Right hindlimb (tissue), 1 donor: Measurements from ENCODE around the gene COQ3.

Experiments
- DNase-seq: peaks from one replicate; pipeline ENCODE4 v3.0.0-alpha.2; 2018

Gene COQ3

DNA sequence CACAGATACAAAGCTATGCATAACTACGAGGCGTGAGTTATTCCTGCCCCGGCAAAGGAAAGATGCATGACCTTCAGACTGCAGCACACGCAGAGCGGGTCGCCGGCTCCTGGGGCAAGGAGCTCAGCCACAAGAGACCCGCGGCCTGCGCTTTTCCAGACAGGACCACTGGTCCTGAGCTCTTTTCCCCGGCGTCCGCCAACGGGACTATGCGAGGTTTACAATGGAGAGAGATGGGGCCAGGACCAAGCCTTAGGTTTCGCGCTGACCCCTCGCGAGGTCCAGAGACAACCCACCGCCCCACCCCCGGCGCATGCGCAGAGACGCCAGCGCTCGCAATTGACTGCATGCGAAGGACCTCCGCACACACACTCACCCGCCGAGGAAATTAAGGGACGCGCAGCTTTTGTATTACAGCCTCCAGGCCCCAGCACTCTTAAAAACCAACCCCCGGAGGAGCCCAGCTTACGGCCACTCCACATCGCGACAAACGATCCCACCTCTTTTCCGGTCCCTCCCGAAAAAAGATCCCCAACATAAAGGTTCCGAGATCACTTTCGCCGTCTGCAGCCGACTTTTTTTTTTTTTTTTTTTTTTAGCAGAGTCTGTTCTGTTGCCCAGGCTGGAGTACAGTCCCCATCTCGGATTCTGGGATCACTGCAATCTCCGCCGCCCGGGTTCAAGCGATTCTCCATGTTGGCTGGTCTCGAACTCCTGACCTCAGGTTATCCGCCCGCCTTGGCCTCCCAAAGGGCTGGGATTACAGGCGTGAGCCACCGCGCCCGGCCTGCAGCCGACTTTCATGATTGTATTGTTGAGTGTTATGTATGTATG, at the start of gene COQ3:
Gene COQ3, minus strand, starts transcription at position 498 of the 834 bp plus-strand sequence. Its CDS starts 16 bp downstream, at position 482.
- DNase-seq = peak; percentile 89

GRCh38 chr6:99434702-99435530, 40.9 kb upstream of the COQ3 start:
- no peak for DNase-seq

- no peak for DNase-seq
Measured at GRCh38 chr6:99432877-99433276, 38.9 kb upstream of the COQ3 start.

GRCh38 chr6:99431901-99432300, 37.9 kb upstream of the COQ3 start:
- no peak for DNase-seq

- no peak for DNase-seq
Measured at GRCh38 chr6:99427988-99428387, 34.0 kb upstream of the COQ3 start.

DNA sequence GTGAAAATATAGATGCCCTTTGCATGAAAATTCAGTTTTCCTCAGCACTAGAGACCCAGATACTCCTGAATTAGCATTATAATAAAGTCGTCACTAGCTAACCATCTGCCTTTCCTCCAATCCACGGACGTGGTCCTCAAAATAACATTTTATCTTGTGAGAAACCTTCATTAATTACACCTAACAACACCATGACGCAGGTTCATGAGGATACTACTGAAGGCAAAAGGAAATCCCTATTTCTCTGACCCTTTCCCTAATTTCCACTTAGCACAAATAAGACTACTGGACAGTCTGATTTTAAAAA, 32.4 kb upstream of the COQ3 start:
- no peak for DNase-seq

DNA sequence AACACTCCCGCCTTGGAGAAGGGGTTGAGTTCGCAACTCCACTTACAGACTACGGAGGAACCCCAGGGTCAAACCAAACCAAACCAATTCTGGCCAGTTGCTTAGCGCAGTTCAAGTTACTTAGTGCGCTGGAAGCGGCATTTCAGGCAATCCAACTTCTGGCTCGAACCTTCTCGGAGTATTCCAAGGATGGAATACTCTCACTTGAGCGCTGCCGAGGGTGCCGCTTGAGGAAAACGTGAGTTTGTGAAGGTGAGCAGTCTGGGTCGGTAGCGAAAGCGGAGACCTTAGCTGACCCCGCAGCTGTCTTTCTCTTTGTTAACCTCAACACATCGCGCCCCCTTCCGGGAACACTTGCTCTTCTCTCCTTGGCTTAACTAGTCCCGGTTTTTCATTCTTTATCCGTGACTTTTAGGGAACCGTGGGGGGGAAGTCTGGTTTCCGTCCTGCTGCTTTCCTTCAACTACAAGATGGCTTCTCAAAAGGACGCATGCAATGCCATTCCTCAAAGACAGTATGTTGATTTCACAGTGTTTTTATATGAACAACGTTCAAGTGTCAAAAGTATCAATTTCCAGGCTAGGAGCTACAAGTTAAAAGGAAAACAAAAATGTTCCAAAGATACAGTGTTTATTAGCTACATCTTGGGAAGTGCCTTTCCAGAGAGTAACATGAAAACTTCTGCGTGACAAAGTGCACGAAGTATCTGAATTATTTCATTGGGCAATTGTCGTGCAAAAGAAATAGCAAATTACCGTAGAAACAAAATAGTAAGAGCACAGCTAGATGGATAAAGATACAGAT, 31.9 kb upstream of the COQ3 start:
- peak; percentile 91 for DNase-seq

- DNase-seq = peak; percentile 96
Measured at GRCh38 chr6:99424761-99425646, 31.0 kb upstream of the COQ3 start, which contains the start of gene PNISR. Gene PNISR, minus strand, starts transcription at chr6:99425308. Its CDS starts 10,649 bp downstream, at chr6:99414659.

DNA sequence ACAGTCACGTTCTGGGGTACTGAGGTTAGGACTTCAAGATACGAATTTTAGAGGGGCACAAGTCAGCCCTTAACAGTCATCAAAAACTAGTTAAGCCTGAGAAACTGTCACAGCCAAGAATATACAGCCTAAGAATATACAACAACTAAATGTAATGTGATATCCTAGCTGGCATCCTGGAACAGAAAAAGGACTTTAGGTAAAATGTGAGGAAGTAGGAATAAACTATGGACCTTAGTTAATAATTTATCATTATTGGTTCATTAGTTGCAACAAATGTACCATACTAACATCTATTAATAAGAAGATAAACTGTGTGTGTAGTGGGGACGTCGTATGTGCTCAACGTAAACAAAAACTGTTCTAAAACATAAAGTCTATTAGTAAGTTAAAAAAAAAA, 30.0 kb upstream of the COQ3 start:
- DNase-seq = no peak

GRCh38 chr6:99422912-99423311, 28.9 kb upstream of the COQ3 start:
- no peak for DNase-seq

DNA sequence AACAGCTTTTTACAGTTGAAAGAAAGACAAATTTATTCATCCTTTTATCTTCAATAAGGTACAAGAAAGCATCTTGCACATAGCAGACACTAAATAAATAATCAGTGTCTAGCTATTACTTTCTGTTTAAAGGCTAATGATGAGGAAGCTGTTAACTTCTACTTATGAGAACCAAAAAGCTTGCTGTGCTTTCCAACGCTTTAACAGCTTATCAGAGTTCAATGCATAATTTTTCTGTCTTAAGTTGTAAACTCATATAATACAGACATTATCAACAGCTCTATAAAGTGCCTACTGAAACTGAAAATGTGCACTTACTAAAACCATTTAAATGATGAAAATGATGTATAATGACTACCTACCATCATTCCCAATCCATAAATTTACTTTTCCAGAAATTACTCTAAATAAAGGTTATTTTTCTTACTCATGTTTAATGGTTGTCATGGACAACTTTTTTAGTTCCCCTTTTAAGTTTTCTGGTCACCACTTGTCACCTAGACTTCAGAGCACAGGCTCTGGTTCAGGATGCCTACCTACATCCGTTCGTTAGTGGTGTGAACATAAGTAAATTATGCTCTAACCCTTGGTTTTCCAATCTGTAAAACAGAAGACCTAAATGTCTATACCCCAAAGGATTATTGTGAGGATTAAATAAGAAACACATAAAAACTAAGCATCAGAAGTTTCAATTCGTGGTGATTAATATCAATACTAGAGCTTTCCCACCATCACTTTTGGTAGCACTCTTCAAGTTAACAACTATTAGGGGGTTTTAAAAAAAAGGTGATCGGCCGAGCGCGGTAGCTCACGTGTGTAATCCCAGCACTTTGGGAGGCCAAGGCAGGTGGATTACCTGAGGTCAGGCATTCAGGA, 23.1 kb upstream of the COQ3 start:
- DNase-seq = no peak

- no peak for DNase-seq
Measured at GRCh38 chr6:99416226-99416625, 22.2 kb upstream of the COQ3 start.

DNA sequence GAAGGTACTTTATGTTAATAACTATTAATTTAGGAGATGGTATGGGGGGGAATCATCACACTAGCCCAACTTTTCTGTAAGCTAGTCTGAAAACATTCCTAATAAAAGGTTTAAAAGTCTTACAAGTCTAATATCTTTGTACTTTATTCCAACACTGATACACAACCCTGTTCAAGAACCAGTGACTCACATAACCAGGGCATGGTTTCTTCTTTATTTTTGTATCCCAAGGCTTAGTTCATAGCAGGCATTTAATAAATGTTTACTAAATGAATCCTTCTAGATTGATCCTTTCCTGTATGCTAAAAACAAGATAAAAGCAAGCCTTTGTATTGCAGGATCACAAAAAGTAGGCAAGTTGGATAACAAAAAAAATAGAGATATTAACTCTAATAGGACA, 21.5 kb upstream of the COQ3 start:
- no peak for DNase-seq

GRCh38 chr6:99412065-99412464, 18.1 kb upstream of the COQ3 start:
- DNase-seq = no peak

GRCh38 chr6:99409672-99410071, 15.7 kb upstream of the COQ3 start:
- no peak for DNase-seq

DNA sequence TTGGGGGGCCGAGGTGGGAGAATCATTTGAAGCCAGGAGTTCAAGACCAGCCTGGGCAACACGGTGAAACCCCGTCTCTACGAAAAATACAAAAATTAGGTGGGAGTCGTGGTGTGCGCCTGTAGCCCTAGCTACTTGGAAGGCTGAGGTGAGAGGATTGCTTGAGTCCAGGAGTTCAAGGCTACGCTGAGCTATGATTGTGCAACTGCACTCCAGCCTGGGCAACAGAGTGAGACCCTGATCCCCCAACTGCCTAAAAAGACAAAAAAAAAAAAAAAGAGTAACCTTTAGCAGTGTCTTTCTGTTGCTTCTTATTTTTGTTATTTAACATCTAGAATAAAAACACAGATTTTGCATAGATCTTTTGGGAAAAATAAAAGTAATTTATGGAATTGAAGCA, 13.1 kb upstream of the COQ3 start:
- no peak for DNase-seq

DNA sequence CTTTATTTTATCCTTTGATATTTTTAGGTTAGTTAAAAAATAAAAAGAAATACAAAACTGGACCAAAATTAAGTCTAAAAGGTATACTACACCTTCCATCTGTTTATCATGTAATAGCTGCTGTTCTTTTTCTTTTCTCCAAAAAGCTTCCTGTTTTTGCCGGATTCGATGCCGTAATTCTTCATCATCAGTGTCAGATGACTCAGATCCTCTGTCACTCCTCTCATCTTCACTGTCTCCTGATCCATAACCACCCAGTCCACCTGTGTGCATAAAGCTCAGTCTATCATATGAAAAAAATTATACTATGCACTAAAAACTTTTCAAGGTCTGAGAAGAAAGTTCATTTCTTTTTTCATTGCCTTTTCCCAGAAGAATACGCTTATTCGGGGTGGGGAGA, 8.5 kb upstream of the COQ3 start:
- no peak for DNase-seq

DNA sequence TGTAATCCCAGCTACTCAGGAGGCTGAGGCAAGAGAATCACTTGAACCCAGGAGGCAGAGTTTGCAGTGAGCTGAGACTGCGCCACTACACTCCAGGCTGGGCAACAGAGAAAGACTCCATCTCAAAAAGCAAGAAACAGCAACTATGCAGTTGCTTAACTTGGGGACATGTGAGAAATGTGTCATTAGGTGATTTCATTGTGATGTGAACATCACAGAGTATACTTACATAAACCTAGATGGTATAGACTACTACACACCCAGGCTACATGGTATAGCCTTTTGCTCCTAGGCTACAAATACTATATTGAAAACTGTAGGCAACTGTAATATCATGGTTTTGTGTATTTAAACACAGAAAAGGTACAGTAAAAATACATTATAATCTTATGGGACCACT, 3.3 kb upstream of the COQ3 start:
- DNase-seq = no peak

DNA sequence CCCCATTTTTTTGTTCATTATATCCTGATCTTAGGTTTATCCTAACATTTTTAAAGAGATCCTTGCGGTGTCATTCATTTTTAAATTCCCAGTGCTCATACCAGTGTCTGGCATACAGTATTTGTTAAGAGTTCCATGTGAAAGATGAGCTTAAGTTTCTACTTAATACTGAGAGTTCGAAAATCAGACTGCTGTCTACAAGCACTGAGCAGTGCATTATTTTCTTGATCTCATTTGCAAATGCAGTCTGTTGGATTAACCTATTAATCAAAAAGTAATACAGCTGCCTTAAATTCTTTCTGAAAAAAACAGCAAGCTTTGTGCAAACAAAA, 663 bp downstream of the COQ3 start:
- DNase-seq = no peak

DNA sequence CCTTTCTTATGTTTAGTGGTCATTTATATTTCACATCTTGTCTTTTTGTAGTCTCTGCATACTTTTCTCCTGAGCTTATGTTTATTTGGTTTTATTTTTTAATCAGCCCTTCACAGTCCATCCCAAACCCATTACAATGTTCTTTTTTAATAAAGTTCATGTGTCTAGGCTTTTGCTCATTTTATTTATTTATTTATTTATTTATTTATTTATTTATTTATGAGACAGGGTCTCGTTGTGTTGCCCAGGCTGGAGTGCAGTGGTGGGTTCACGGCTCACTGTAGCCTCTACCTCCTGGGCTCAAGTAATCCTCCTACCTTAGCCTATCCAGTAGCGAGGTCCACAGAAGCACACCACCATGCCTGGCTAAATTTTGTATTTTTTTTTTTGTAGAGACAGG, 3.1 kb downstream of the COQ3 start:
- DNase-seq = no peak

DNA sequence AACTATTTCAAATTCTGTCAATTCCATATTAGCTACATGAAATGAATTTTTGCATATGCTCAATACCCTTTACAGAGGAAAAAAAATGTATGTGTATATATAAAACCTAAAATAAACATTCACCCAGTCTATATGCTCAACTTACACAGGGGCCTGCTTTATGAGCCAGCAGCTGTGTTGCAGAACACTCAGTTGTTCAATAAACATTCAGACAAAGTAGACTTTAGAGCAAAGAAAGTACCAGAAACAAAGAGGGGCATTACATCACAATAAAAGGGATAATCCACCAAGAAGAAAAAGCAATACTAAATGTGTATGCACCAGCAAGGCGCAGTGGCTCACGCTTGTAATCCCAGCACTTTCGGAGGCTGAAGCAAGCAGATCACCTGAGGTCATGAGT, 9.5 kb downstream of the COQ3 start:
- DNase-seq = no peak
